ENCODE measurements around the gene ANAPC4.

Gene ANAPC4

GRCh38 chr4:25450491-25450901 lies 73.4 kb downstream of the ANAPC4 start:
- TF ChIP-seq REST (IDR thresholded peaks at IDR 0.05; ENCODE audit: insufficient read depth in 1 of 2, low read depth in 2 of 2, low read length in 2 of 2) (no peak), POLR2AphosphoS5 (IDR thresholded peaks at IDR 0.05; ENCODE audit: low read depth, low read length) (no peak), SIN3A (IDR thresholded peaks at IDR 0.05; ENCODE audit: borderline replicate concordance, insufficient read depth, low read length) (no peak), TAF1 (IDR thresholded peaks at IDR 0.05; ENCODE audit: borderline replicate concordance, insufficient read depth, low read length) (no peak), FOXP2 (optimal IDR thresholded peaks at IDR 0.05; ENCODE audit: borderline replicate concordance, extremely low read depth, extremely low read length, insufficient read depth) (no peak)

- TF ChIP-seq FOXP2 (optimal IDR thresholded peaks at IDR 0.05; ENCODE audit: borderline replicate concordance, extremely low read depth, extremely low read length, insufficient read depth) (no peak), TAF1 (IDR thresholded peaks at IDR 0.05; ENCODE audit: borderline replicate concordance, insufficient read depth, low read length) (no peak), POLR2AphosphoS5 (IDR thresholded peaks at IDR 0.05; ENCODE audit: low read depth, low read length) (no peak), SIN3A (IDR thresholded peaks at IDR 0.05; ENCODE audit: borderline replicate concordance, insufficient read depth, low read length) (no peak), REST (IDR thresholded peaks at IDR 0.05; ENCODE audit: insufficient read depth in 1 of 2, low read depth in 2 of 2, low read length in 2 of 2) (no peak)
These were observed 74.6 kb downstream of the ANAPC4 start for GRCh38 chr4:25451676-25452075.

GRCh38 chr4:25452081-25452480 lies 75.0 kb downstream of the ANAPC4 start:
- TF ChIP-seq REST (IDR thresholded peaks at IDR 0.05; ENCODE audit: insufficient read depth in 1 of 2, low read depth in 2 of 2, low read length in 2 of 2), result no peak
- TF ChIP-seq FOXP2 (optimal IDR thresholded peaks at IDR 0.05; ENCODE audit: borderline replicate concordance, extremely low read depth, extremely low read length, insufficient read depth), result no peak
- no peak for TF ChIP-seq SIN3A (IDR thresholded peaks at IDR 0.05; ENCODE audit: borderline replicate concordance, insufficient read depth, low read length)
- TF ChIP-seq TAF1 (IDR thresholded peaks at IDR 0.05; ENCODE audit: borderline replicate concordance, insufficient read depth, low read length), result no peak
- TF ChIP-seq POLR2AphosphoS5 (IDR thresholded peaks at IDR 0.05; ENCODE audit: low read depth, low read length), result no peak

- TF ChIP-seq TAF1 (IDR thresholded peaks at IDR 0.05; ENCODE audit: borderline replicate concordance, insufficient read depth, low read length), result no peak
- no peak for TF ChIP-seq REST (IDR thresholded peaks at IDR 0.05; ENCODE audit: insufficient read depth in 1 of 2, low read depth in 2 of 2, low read length in 2 of 2)
- TF ChIP-seq POLR2AphosphoS5 (IDR thresholded peaks at IDR 0.05; ENCODE audit: low read depth, low read length), result no peak
- no peak for TF ChIP-seq SIN3A (IDR thresholded peaks at IDR 0.05; ENCODE audit: borderline replicate concordance, insufficient read depth, low read length)
These were observed 77.4 kb downstream of the ANAPC4 start for GRCh38 chr4:25454476-25454875.
